PFSK-1 (cell line): Measurements from ENCODE around the gene RALGDS.

ENCODE experiments used
- FOXP2 ChIP-seq: optimal IDR thresholded peaks from 2 replicates; pipeline ENCODE3; 2011; ENCODE audit warnings: borderline replicate concordance, control low read depth, inconsistent platforms; ENCODE audit not compliant: insufficient read depth; ENCODE audit errors: extremely low read length, extremely low read depth
- POLR2AphosphoS5 ChIP-seq: IDR thresholded peaks from 2 replicates; pipeline ENCODE4 v1.6.1; 2012; ENCODE audit warnings: low read depth, mild to moderate bottlenecking, control low read depth, low read length, moderate library complexity
- SIN3A ChIP-seq: IDR thresholded peaks from 2 replicates; pipeline ENCODE4 v1.6.1; 2012; ENCODE audit warnings: mild to moderate bottlenecking, low read length, moderate library complexity, borderline replicate concordance; ENCODE audit not compliant: insufficient read depth
- TAF1 ChIP-seq: IDR thresholded peaks from 2 replicates; pipeline ENCODE4 v1.6.1; 2012; ENCODE audit warnings: low read length, control low read depth, borderline replicate concordance; ENCODE audit not compliant: insufficient read depth
- TF ChIP-seq, protein P1 (sequence below), 2 experiments: IDR thresholded peaks; 2 replicates each; pipeline versions ENCODE4 v1.6.1 to v1.8.0; 2011 to 2012; ENCODE audit warnings: low read depth in 2 of 2, low read length in 2 of 2, control low read depth in 1 of 2, inconsistent platforms in 1 of 2, mild to moderate bottlenecking in 1 of 2, moderate library complexity in 1 of 2; ENCODE audit not compliant: insufficient read depth in 1 of 2

Gene RALGDS

DNA sequence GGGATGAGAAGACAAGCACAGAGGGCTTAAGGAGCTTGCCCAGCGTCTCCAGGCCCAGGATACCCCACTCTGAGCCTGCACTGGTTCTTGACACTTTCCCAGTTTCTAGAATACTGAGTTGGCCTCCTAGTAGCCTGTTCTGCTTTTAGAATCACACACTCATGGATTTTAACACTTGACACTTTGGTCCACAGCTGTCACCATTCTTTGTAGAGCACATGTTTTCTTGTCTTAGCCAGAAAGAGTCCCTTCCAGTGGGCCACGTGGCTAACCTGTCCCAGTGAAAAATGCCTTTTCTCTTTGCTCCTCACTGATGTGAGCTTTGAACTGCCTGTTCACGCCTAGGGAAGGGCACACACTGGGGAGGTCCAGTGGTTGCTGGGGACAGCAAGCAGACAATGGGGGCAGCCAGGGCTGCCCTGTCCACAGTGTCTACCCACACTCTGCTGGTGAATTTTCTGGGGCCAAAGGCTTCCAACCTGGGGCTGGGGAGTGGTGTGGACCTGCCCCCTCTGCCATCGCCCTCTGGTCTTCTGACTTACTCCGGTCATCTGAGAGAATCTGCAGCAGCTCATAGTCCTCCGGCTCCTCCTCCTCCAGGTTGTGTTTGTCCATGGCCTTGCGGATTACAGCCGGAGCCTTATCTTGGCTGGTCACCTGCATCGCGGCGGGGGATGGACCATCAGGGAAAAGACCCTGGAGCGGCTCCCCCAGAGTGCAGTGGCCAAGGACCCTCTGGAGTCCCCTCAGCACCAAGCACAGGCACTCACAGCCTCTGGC is 21.1 kb downstream of the RALGDS start:
- no peak for TF ChIP-seq TAF1
- no peak for TF ChIP-seq SIN3A
- no peak for TF ChIP-seq FOXP2
- TF ChIP-seq POLR2AphosphoS5 = no peak
- TF ChIP-seq, protein P1, sequence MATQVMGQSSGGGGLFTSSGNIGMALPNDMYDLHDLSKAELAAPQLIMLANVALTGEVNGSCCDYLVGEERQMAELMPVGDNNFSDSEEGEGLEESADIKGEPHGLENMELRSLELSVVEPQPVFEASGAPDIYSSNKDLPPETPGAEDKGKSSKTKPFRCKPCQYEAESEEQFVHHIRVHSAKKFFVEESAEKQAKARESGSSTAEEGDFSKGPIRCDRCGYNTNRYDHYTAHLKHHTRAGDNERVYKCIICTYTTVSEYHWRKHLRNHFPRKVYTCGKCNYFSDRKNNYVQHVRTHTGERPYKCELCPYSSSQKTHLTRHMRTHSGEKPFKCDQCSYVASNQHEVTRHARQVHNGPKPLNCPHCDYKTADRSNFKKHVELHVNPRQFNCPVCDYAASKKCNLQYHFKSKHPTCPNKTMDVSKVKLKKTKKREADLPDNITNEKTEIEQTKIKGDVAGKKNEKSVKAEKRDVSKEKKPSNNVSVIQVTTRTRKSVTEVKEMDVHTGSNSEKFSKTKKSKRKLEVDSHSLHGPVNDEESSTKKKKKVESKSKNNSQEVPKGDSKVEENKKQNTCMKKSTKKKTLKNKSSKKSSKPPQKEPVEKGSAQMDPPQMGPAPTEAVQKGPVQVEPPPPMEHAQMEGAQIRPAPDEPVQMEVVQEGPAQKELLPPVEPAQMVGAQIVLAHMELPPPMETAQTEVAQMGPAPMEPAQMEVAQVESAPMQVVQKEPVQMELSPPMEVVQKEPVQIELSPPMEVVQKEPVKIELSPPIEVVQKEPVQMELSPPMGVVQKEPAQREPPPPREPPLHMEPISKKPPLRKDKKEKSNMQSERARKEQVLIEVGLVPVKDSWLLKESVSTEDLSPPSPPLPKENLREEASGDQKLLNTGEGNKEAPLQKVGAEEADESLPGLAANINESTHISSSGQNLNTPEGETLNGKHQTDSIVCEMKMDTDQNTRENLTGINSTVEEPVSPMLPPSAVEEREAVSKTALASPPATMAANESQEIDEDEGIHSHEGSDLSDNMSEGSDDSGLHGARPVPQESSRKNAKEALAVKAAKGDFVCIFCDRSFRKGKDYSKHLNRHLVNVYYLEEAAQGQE (IDR thresholded peaks at IDR 0.05; ENCODE audit: insufficient read depth in 1 of 2, low read depth in 2 of 2, low read length in 2 of 2) = no peak

DNA sequence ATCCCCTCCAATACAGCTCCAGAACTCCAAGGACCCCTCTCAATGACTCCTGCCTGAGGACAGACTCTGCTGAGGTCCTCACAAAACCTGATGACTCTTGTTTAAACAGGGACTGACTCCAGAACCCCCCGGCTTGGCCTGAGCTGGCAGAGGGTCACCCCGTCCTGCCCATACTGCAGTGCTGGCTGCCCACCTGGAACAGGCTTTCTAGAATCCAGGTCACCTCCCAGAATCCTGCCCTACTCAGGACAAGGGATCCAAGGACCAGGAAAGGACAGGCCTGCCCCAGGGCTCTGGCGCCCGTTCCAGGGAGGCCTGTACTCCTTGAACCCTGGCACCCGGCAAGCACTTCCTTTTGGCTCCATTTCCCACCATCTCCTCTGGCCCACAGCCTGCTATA is 22.2 kb downstream of the RALGDS start:
- no peak for TF ChIP-seq TAF1

DNA sequence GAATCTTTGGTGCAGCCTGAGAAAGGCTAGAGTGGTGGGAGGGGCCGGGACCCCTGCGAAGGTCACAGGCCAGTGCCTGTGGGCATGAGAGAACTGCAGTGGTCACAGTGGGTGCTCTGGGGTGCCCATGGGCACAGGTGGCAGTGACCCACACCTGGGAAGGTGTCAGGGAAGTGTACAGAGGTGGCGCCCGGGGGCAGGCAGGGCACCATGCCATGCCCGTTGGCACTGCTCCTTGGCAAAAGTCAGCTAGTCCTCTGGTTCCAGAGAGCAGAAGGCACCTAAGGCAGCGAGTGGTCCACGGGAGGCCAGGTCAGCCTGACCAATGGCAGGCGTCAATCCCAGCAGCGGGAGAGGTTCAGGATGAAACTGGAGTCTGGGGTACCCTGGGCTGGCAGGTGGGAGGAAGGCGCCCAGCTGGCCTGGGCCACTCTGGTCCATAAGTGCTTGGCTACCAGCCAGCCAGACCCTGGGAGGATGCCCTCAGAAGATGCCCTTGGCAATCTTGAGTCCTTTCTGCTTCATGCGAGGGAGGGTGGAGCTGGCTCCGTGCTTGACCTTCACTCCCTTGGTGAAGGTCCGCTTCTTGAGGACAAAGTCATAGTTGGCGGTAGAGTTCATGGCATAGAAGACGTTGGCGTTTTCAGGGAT is 22.8 kb downstream of the RALGDS start:
- TF ChIP-seq FOXP2 = no peak
- TF ChIP-seq POLR2AphosphoS5 = no peak
- TF ChIP-seq, protein P1 (IDR thresholded peaks at IDR 0.05; ENCODE audit: insufficient read depth in 1 of 2, low read depth in 2 of 2, low read length in 2 of 2) = no peak
- TF ChIP-seq TAF1 = no peak
- no peak for TF ChIP-seq SIN3A

DNA sequence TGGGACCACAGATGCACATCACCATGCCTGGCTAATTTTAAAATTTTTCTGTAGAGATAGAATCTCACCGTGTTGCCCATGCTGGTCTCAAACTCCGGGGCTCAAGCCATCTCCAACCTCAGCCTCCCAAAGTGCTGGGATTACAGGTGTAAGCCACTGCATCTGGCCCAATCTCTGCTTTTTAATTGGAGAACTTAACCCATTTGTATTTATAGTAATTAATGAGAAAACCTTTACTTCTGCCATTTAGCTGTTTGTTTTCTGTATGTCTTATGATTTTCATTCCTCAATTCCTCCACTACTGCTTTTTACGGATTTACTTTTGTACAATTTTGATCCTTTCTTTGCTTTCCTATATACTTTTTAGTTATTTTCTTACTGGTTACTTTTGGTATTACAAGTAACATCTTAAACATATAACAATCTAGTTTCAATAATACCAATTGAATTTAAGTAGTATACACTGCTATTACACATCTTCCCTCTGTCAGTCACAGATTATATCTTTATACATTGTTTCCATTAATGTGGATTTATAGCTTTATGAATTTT is 26.1 kb downstream of the RALGDS start:
- TF ChIP-seq TAF1 (no peak), POLR2AphosphoS5 (no peak), SIN3A (no peak), FOXP2 (no peak)
- TF ChIP-seq, protein P1 (IDR thresholded peaks at IDR 0.05; ENCODE audit: insufficient read depth in 1 of 2, low read depth in 2 of 2, low read length in 2 of 2) = no peak

DNA sequence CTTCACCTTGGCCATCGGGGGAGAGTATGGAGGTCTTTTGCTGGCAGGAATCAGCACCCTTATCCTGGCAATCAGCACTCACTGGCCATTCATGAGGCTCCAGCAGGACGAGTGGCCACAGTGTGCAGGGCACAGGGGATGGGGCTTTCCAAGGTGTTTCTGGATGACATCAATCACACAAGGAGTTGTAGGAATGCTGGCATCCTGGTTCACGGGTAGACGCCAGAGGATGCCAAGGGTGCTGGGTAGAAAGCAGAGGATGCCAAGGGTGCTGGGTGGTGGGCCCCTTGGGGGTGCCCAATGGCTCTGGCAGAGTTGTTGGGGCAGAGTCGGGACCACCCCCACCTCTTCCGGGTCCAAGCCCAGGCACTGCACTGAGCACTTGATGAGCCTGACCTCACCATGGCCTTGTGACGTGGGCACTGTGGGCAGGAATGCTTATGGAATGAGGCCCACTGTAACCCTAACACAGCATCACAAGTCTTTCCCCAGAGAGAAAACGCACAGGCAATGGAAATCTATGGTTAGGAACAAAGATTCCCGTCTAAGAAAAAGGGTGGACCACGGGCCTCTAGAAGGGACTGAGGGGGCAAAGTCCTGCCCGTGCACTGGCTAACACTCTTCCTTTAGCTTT is 30.2 kb downstream of the RALGDS start:
- TF ChIP-seq POLR2AphosphoS5 (no peak), SIN3A (no peak), FOXP2 (no peak), TAF1 (no peak)
- TF ChIP-seq, protein P1 (IDR thresholded peaks at IDR 0.05; ENCODE audit: insufficient read depth in 1 of 2, low read depth in 2 of 2, low read length in 2 of 2) = no peak
